Ectodermal cell (in vitro differentiated cells): ENCODE results near the gene VDR.

Experiments used
- H3K27ac ChIP-seq: 2 replicates; pipeline ENCODE4 v1.7.0; 2013; ENCODE audit warnings: mild to moderate bottlenecking, low read depth, low read length; ENCODE audit not compliant: insufficient read depth, poor library complexity, severe bottlenecking
- H3K27me3 ChIP-seq: 2 replicates; pipeline ENCODE4 v1.7.0; 2013; ENCODE audit warnings: mild to moderate bottlenecking, low read length; ENCODE audit not compliant: insufficient read depth, control insufficient read depth, poor library complexity, severe bottlenecking
- H3K36me3 ChIP-seq: one replicate; pipeline ENCODE4 v1.7.0; 2013; ENCODE audit warnings: low read length; ENCODE audit not compliant: control insufficient read depth, insufficient read depth
- H3K4me1 ChIP-seq: one replicate; pipeline ENCODE4 v1.7.0; 2013; ENCODE audit warnings: low read length; ENCODE audit not compliant: control insufficient read depth, insufficient read depth
- H3K4me3 ChIP-seq: 2 replicates; pipeline ENCODE4 v1.7.0; 2013; ENCODE audit warnings: low read depth, low read length, control low read depth; ENCODE audit not compliant: insufficient read depth
- H3K9me3 ChIP-seq: 2 replicates; pipeline ENCODE4 v1.7.0; 2013; ENCODE audit warnings: mild to moderate bottlenecking, low read length, moderate library complexity; ENCODE audit not compliant: control insufficient read depth
- WGBS, 2 experiments: methylation state at CpG; one replicate each; pipeline ENCODE4 v1.1.7; 2013; ENCODE audit warnings: missing lambda C conversion rate in 2 of 2; 5-methylcytosine and 5-hydroxymethylcytosine counted together

The VDR gene

GRCh38 chr12:47862167-47862750 is 42.5 kb downstream of the VDR start:
- H3K4me1 ChIP-seq, result no peaks in the 10 kb centered on the region
- H3K4me3 ChIP-seq, result no peak overlapping the region
- no peak overlapping the region for H3K27ac ChIP-seq
- 87 to 91% methylated on average over 5 of the region's 5 CpGs for WGBS, 2 experiments
- no peaks in the 10 kb centered on the region for H3K27me3 ChIP-seq
- H3K36me3 ChIP-seq, result no peaks in the 10 kb centered on the region
- no peaks in the 10 kb centered on the region for H3K9me3 ChIP-seq

GRCh38 chr12:47860873-47861272 is 43.9 kb downstream of the VDR start:
- Histone ChIP-seq H3K36me3 (no peaks in the 10 kb centered on the region), H3K27ac (no peak overlapping the region), H3K9me3 (no peaks in the 10 kb centered on the region), H3K4me3 (no peak overlapping the region), H3K27me3 (no peaks in the 10 kb centered on the region), H3K4me1 (no peaks in the 10 kb centered on the region)
- 86 to 97% methylated on average over 1 to 2 of the region's 2 CpGs for WGBS, 2 experiments

- H3K4me1 ChIP-seq, result no peaks in the 10 kb centered on the region
- no peaks in the 10 kb centered on the region for H3K36me3 ChIP-seq
- H3K9me3 ChIP-seq, result no peaks in the 10 kb centered on the region
- H3K27ac ChIP-seq, result no peak overlapping the region
- H3K4me3 ChIP-seq, result no peak overlapping the region
- 90 to 95% methylated on average over 7 of the region's 7 CpGs for WGBS, 2 experiments
- no peaks in the 10 kb centered on the region for H3K27me3 ChIP-seq
Observed at GRCh38 chr12:47860279-47860841, 44.4 kb downstream of the VDR start.

- Histone ChIP-seq H3K9me3 (no peaks in the 10 kb centered on the region), H3K36me3 (no peaks in the 10 kb centered on the region), H3K4me1 (no peaks in the 10 kb centered on the region), H3K4me3 (no peak overlapping the region), H3K27ac (no peak overlapping the region), H3K27me3 (no peaks in the 10 kb centered on the region)
- WGBS, 2 experiments, result 91 to 93% methylated on average over 8 of the region's 8 CpGs
Observed at GRCh38 chr12:47858511-47859266, 46.1 kb downstream of the VDR start.

- Histone ChIP-seq H3K4me3 (no peak overlapping the region), H3K36me3 (no peaks in the 10 kb centered on the region), H3K27ac (no peak overlapping the region), H3K27me3 (no peaks in the 10 kb centered on the region), H3K9me3 (no peaks in the 10 kb centered on the region), H3K4me1 (no peaks in the 10 kb centered on the region)
- WGBS, 2 experiments, result 95% methylated on average over 17 of the region's 17 CpGs
Observed at GRCh38 chr12:47856721-47857575, 47.8 kb downstream of the VDR start.

GRCh38 chr12:47856094-47856493 is 48.7 kb downstream of the VDR start:
- Histone ChIP-seq H3K36me3 (no peaks in the 10 kb centered on the region), H3K4me3 (no peak overlapping the region)
- WGBS, 2 experiments, result 100% methylated on average over 1 of the region's 1 CpG; no CpG with 5 or more reads in 1 of the 2 experiments

GRCh38 chr12:47855502-47855901 is 49.3 kb downstream of the VDR start:
- WGBS, 2 experiments, result 78 to 92% methylated on average over 2 of the region's 2 CpGs
- Histone ChIP-seq H3K36me3 (no peaks in the 10 kb centered on the region), H3K9me3 (no peaks in the 10 kb centered on the region), H3K27ac (no peak overlapping the region), H3K4me3 (no peak overlapping the region), H3K27me3 (no peaks in the 10 kb centered on the region), H3K4me1 (peaks cover 8% of the 10 kb centered on the region)

More at GRCh38 chr12:47856094-47856493, 48.7 kb downstream of the VDR start:
- H3K27ac ChIP-seq, result no peak overlapping the region
- H3K9me3 ChIP-seq, result no peaks in the 10 kb centered on the region
- H3K27me3 ChIP-seq, result no peaks in the 10 kb centered on the region
- peaks cover 2% of the 10 kb centered on the region for H3K4me1 ChIP-seq

- Histone ChIP-seq H3K9me3 (no peaks in the 10 kb centered on the region), H3K4me3 (no peak overlapping the region), H3K36me3 (no peaks in the 10 kb centered on the region), H3K27ac (no peak overlapping the region), H3K4me1 (peaks cover 9% of the 10 kb centered on the region), H3K27me3 (no peaks in the 10 kb centered on the region)
- 93 to 98% methylated on average over 5 of the region's 5 CpGs for WGBS, 2 experiments
Observed at GRCh38 chr12:47854531-47854930, 50.3 kb downstream of the VDR start.

- WGBS, 2 experiments, result 79 to 83% methylated on average over 10 of the region's 10 CpGs
- H3K4me1 ChIP-seq, result peaks cover 9% of the 10 kb centered on the region
- H3K9me3 ChIP-seq, result no peaks in the 10 kb centered on the region
- H3K4me3 ChIP-seq, result no peak overlapping the region
- H3K36me3 ChIP-seq, result no peaks in the 10 kb centered on the region
- H3K27me3 ChIP-seq, result no peaks in the 10 kb centered on the region
- no peak overlapping the region for H3K27ac ChIP-seq
Observed at GRCh38 chr12:47852096-47852571, 52.7 kb downstream of the VDR start.
